CD14-positive monocyte (primary cell): Measurements from ENCODE around the gene DNAI1. TPM values are rescaled to one million over a fixed set of nuclear protein-coding genes. Genes with fewer than 3 reads are reported as not detected.

Source experiments
- DNase-seq, 3 donors: peaks; one replicate each; pipeline ENCODE4 v3.0.0-alpha.2; 2011 to 2022
- H2AFZ ChIP-seq: 2 replicates; pipeline ENCODE4 v1.6.0; 2012; ENCODE audit warnings: mild to moderate bottlenecking, low read depth, low read length, inconsistent platforms; ENCODE audit not compliant: insufficient read depth, poor library complexity, severe bottlenecking
- H3K27ac ChIP-seq, 2 donors: 1 replicate in 1 of 2; 2 replicates in 1 of 2; pipeline ENCODE4 v1.5.1; 2012 to 2013; ENCODE audit warnings: low read length in 2 of 2, control low read depth in 1 of 2, inconsistent platforms in 1 of 2, low read depth in 1 of 2, mild to moderate bottlenecking in 1 of 2
- H3K27me3 ChIP-seq, 2 donors: one replicate each; pipeline versions ENCODE4 v1.6.0 to v1.6.1; 2011 to 2013; ENCODE audit warnings: low read length in 2 of 2; ENCODE audit not compliant: control insufficient read depth in 2 of 2, insufficient read depth in 2 of 2
- H3K36me3 ChIP-seq, 2 donors: replicated peaks in 1 of 2; 1 replicate in 1 of 2; 2 replicates in 1 of 2; pipeline versions ENCODE4 v1.5.1 to v1.6.1; 2012 to 2013; ENCODE audit warnings: low read length in 2 of 2, control low read depth in 1 of 2, inconsistent platforms in 1 of 2, mild to moderate bottlenecking in 1 of 2; ENCODE audit not compliant: insufficient read depth in 2 of 2, control insufficient read depth in 1 of 2
- H3K4me1 ChIP-seq, 2 donors: 1 replicate in 1 of 2; 2 replicates in 1 of 2; pipeline versions ENCODE4 v1.5.1 to v1.6.1; 2012 to 2013; ENCODE audit warnings: low read length in 2 of 2, control low read depth in 1 of 2, inconsistent platforms in 1 of 2, mild to moderate bottlenecking in 1 of 2, moderate library complexity in 1 of 2; ENCODE audit not compliant: insufficient read depth in 2 of 2, control insufficient read depth in 1 of 2
- H3K4me2 ChIP-seq: replicated peaks from 2 replicates; pipeline ENCODE3; 2012; ENCODE audit warnings: low read length, moderate library complexity, mild to moderate bottlenecking; ENCODE audit not compliant: poor library complexity, severe bottlenecking; ENCODE audit errors: extremely low read depth
- H3K4me3 ChIP-seq, 3 experiments: fragments of 200-600 bp in 1 of 3; sonication (generic) in 1 of 3; replicated peaks in 1 of 3; 1 replicate in 2 of 3; 2 replicates in 1 of 3; pipeline ENCODE4 v1.5.1; 2011 to 2013; ENCODE audit warnings: low read length in 3 of 3, mild to moderate bottlenecking in 3 of 3, control low read depth in 2 of 3, low read depth in 2 of 3, inconsistent platforms in 1 of 3, moderate library complexity in 1 of 3
- H3K79me2 ChIP-seq: 2 replicates; pipeline ENCODE4 v1.6.0; 2012; ENCODE audit warnings: mild to moderate bottlenecking, control low read depth, inconsistent platforms, low read length, moderate library complexity; ENCODE audit not compliant: insufficient read depth
- H3K9ac ChIP-seq: 2 replicates; pipeline ENCODE4 v1.6.0; 2017; ENCODE audit warnings: low read length, mild to moderate bottlenecking; ENCODE audit not compliant: insufficient read depth, poor library complexity, severe bottlenecking
- H3K9me3 ChIP-seq, 2 donors: replicated peaks in 1 of 2; 1 replicate in 1 of 2; 2 replicates in 1 of 2; pipeline versions ENCODE4 v1.5.1 to v1.6.1; 2012 to 2013; ENCODE audit warnings: low read length in 2 of 2, control low read depth in 1 of 2; ENCODE audit not compliant: control insufficient read depth in 1 of 2, insufficient read depth in 1 of 2
- H4K20me1 ChIP-seq: 2 replicates; pipeline ENCODE4 v1.6.0; 2012; ENCODE audit warnings: mild to moderate bottlenecking, low read length, control low read depth, moderate library complexity; ENCODE audit not compliant: insufficient read depth
- H3K27ac Mint-ChIP-seq, 7 donors: one replicate each; pipeline ENCODE4 v1.8.0; 2020; ENCODE audit warnings: mild to moderate bottlenecking in 7 of 7, mixed read lengths in 7 of 7, moderate library complexity in 6 of 7, inconsistent platforms in 2 of 7
- H3K27me3 Mint-ChIP-seq, 3 donors: one replicate each; pipeline ENCODE4 v1.8.0; 2021 to 2022; ENCODE audit warnings: low read depth in 3 of 3, mild to moderate bottlenecking in 3 of 3, mixed read lengths in 3 of 3, moderate library complexity in 3 of 3, inconsistent platforms in 1 of 3
- H3K36me3 Mint-ChIP-seq, 2 donors: one replicate each; pipeline ENCODE4 v1.8.0; 2020; ENCODE audit warnings: mixed read lengths in 2 of 2, inconsistent platforms in 1 of 2, mild to moderate bottlenecking in 1 of 2
- H3K4me1 Mint-ChIP-seq: one replicate; pipeline ENCODE4 v1.8.0; 2020; ENCODE audit warnings: mild to moderate bottlenecking, mixed read lengths
- H3K4me3 Mint-ChIP-seq, 2 donors: one replicate each; pipeline ENCODE4 v1.8.0; 2020; ENCODE audit warnings: mild to moderate bottlenecking in 2 of 2, mixed read lengths in 2 of 2, moderate library complexity in 1 of 2
- H3K9me3 Mint-ChIP-seq, 7 donors: one replicate each; pipeline ENCODE4 v1.8.0; 2020 to 2022; ENCODE audit warnings: mixed read lengths in 7 of 7, mild to moderate bottlenecking in 6 of 7, moderate library complexity in 6 of 7, inconsistent platforms in 2 of 7
- WGBS: methylation state at CpG from one replicate; pipeline ENCODE4 v1.1.5; 2013; ENCODE audit warnings: missing lambda C conversion rate; ENCODE audit not compliant: insufficient coverage; 5-methylcytosine and 5-hydroxymethylcytosine counted together
- intact Hi-C, 2 donors: fragments of 100-400 bp; cut with micrococcal nuclease; formaldehyde crosslinking; loops; one replicate each; pipeline versions ENCODE4 v1.15.0 to v1.15.1; 2023
- polyA plus RNA-seq, 3 donors: library from polyadenylated mRNA; depleted of rRNA in 1 of 3; unstranded in 2 of 3; stranded (reverse) in 1 of 3; fragments of 300-500 nt in 2 of 3; fragments of >200 nt in 1 of 3; fragmentation: Illumina TruSeq in 2 of 3; gene quantifications; 1 replicate in 2 of 3; 2 replicates in 1 of 3; pipeline ENCODE4 v1.2.3, GENCODE V29; 2012 to 2021
- TF ChIP-seq, protein P1 (sequence below): fragments of 200-600 bp; IDR thresholded peaks from one replicate; pipeline ENCODE4 v1.8.0; 2022; ENCODE audit warnings: antibody characterized with exemption, mild to moderate bottlenecking

The DNAI1 gene
- polyA plus RNA-seq, 3 donors: not detected

GRCh38 chr9:34565856-34566255 is 107.3 kb downstream of the DNAI1 start:
- Histone ChIP-seq H3K4me2 (no peak overlapping the region), H2AFZ (no peak overlapping the region), H3K27ac (no peak overlapping the region), H3K4me3 (no peak overlapping the region), H3K4me1 (no peaks in the 10 kb centered on the region), H4K20me1 (no peaks in the 10 kb centered on the region), H3K9ac (no peak overlapping the region), H3K9me3 (peaks cover 0 to 7% of the 10 kb centered on the region in 2 donors), H3K36me3 (no peaks in the 10 kb centered on the region), H3K79me2 (no peaks in the 10 kb centered on the region), H3K27me3 (peaks cover 0 to 2% of the 10 kb centered on the region in 2 donors)
- Mint-ChIP-seq H3K4me3 (no peak overlapping the region), H3K36me3 (no peaks in the 10 kb centered on the region), H3K4me1 (no peaks in the 10 kb centered on the region), H3K27me3 (peaks cover 21 to 24% (median 21%) of the 10 kb centered on the region in 3 donors), H3K27ac (no peak overlapping the region), H3K9me3 (peaks cover 0 to 10% (median 7%) of the 10 kb centered on the region in 7 donors)
- DNase-seq: no peak
- intact Hi-C loops: no loop called here
- 81% methylated on average over 3 of the region's 8 CpGs for WGBS
- TF ChIP-seq, protein P1, sequence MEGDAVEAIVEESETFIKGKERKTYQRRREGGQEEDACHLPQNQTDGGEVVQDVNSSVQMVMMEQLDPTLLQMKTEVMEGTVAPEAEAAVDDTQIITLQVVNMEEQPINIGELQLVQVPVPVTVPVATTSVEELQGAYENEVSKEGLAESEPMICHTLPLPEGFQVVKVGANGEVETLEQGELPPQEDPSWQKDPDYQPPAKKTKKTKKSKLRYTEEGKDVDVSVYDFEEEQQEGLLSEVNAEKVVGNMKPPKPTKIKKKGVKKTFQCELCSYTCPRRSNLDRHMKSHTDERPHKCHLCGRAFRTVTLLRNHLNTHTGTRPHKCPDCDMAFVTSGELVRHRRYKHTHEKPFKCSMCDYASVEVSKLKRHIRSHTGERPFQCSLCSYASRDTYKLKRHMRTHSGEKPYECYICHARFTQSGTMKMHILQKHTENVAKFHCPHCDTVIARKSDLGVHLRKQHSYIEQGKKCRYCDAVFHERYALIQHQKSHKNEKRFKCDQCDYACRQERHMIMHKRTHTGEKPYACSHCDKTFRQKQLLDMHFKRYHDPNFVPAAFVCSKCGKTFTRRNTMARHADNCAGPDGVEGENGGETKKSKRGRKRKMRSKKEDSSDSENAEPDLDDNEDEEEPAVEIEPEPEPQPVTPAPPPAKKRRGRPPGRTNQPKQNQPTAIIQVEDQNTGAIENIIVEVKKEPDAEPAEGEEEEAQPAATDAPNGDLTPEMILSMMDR: no peak

DNA sequence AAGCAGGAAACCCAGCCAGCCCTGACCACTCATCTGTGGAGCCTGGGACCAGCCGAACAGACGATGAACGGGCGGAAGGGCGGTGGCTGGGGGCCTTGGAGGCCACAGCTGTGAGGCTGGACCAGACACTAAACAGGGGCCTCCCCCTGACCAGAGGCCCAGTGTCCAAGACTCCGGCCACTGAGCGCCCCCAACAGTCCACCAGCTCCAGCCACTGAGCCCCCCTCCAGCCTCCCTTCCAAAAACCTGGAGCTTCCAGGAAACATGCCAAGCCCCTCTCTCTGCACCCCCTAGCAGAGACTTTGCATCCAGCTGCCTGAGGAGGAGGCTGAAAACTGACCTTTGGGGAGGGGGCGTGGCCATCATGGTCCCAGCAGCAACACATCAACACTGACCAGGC is 107.7 kb downstream of the DNAI1 start:
- no peaks in the 10 kb centered on the region for H3K36me3 ChIP-seq
- TF ChIP-seq, protein P1: no peak
- WGBS: 72% methylated on average over 8 of the region's 8 CpGs
- intact Hi-C loops: no loop called here
- H4K20me1 ChIP-seq: no peaks in the 10 kb centered on the region
- Mint-ChIP-seq H3K4me1 (no peaks in the 10 kb centered on the region), H3K36me3 (no peaks in the 10 kb centered on the region), H3K27ac (peak overlapping the region in 1 of 7 donors; percentile 0), H3K4me3 (no peak overlapping the region), H3K27me3 (peaks cover 18 to 22% (median 19%) of the 10 kb centered on the region in 3 donors), H3K9me3 (peaks cover 0 to 10% (median 7%) of the 10 kb centered on the region in 7 donors)
- no peak for DNase-seq
- H3K79me2 ChIP-seq: no peaks in the 10 kb centered on the region
- H3K4me2 ChIP-seq: no peak overlapping the region
- H3K27ac ChIP-seq: no peak overlapping the region
- H3K4me3 ChIP-seq: no peak overlapping the region
- H3K9ac ChIP-seq: no peak overlapping the region
- peaks cover 0 to 2% of the 10 kb centered on the region in 2 donors for H3K27me3 ChIP-seq
- H3K9me3 ChIP-seq: peaks cover 0 to 7% of the 10 kb centered on the region in 2 donors
- H3K4me1 ChIP-seq: no peaks in the 10 kb centered on the region
- H2AFZ ChIP-seq: no peak overlapping the region
